HepG2 (cell line): ENCODE results near the gene GPR33.

Experiments
- CREB1 ChIP-seq, 2 experiments: fragments of 450-650 bp in 1 of 2; IDR thresholded peaks; 2 replicates each; pipeline ENCODE4 v1.6.1; 2016 to 2017; ENCODE audit warnings: control low read depth in 1 of 2, mild to moderate bottlenecking in 1 of 2, missing compliant biosample characterization in 1 of 2, missing genetic modification characterization in 1 of 2
- FOXO1 ChIP-seq: sonication (generic); formaldehyde crosslinking; IDR thresholded peaks from 2 replicates; pipeline ENCODE4 v1.4.0; 2020; ENCODE audit warnings: missing genetic modification reagents
- MAFK ChIP-seq, 2 experiments: IDR thresholded peaks in 1 of 2; conservative IDR thresholded peaks in 1 of 2; 2 replicates each; pipeline ENCODE4 v1.6.1; 2011; ENCODE audit warnings: improper control_type of control experiment in 2 of 2, low read length in 2 of 2
- MED13 ChIP-seq: sonication (generic); formaldehyde crosslinking; IDR thresholded peaks from 2 replicates; pipeline ENCODE4 v1.5.0; 2020; ENCODE audit warnings: missing genetic modification reagents
- NFIC ChIP-seq: IDR thresholded peaks from 2 replicates; pipeline ENCODE4 v1.6.1; 2012; ENCODE audit warnings: mild to moderate bottlenecking, low read length, inconsistent platforms
- RNF2 ChIP-seq: fragments of 450-650 bp; conservative IDR thresholded peaks from 2 replicates; pipeline ENCODE4 v1.6.1; 2016; ENCODE audit warnings: low read depth
- ZC3H13 ChIP-seq: sonication (generic); formaldehyde crosslinking; IDR thresholded peaks from 2 replicates; pipeline ENCODE4 v1.8.1; 2023; ENCODE audit warnings: mild to moderate bottlenecking, missing genetic modification reagents, moderate library complexity
- ZNF232 ChIP-seq: sonication (generic); formaldehyde crosslinking; IDR thresholded peaks from 2 replicates; pipeline ENCODE4 v1.4.0; 2020; ENCODE audit warnings: missing genetic modification reagents, borderline replicate concordance
- ZNF879 ChIP-seq: sonication (generic); formaldehyde crosslinking; IDR thresholded peaks from 2 replicates; pipeline ENCODE4 v1.8.1; 2023; ENCODE audit warnings: missing genetic modification reagents
- TF ChIP-seq, protein P1 (sequence below): sonication (generic); formaldehyde crosslinking; IDR thresholded peaks from 2 replicates; pipeline ENCODE4 v1.5.0; 2020; ENCODE audit warnings: mild to moderate bottlenecking, missing genetic modification reagents, moderate library complexity
- TF ChIP-seq, protein P2 (sequence below): sonication (generic); formaldehyde crosslinking; IDR thresholded peaks from 2 replicates; pipeline ENCODE4 v1.4.0; 2020; ENCODE audit warnings: missing genetic modification reagents, mild to moderate bottlenecking, borderline replicate concordance
- TF ChIP-seq, protein P3 (sequence below), 2 experiments: IDR thresholded peaks; 2 replicates each; pipeline ENCODE4 v1.6.1; 2011 to 2012; ENCODE audit warnings: low read length in 2 of 2, borderline replicate concordance in 1 of 2, low read depth in 1 of 2, mild to moderate bottlenecking in 1 of 2, moderate library complexity in 1 of 2

DNA sequence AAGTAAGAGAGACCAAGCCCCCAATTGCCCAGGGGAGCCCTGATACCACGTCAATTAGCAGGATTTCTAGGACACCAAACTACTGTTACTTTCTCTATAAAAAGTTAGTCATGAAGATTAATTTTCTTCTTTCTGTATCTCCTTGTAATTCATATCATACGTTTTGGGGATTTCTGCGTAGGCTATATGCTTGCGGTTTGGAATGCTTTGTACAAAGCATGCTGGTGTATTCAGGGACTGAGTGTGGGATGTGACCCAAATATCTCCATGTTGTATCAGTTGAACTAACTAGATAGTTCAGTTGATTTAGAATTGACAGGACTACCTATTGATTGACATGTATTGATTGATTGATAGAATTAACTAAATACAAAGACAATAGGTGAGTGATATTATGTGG is 7.7 kb downstream of the GPR33 start:
- TF ChIP-seq MED13 (no peak), RNF2 (no peak), FOXO1 (CRISPR knock-in tag) (no peak), ZNF879 (CRISPR knock-in tag) (no peak), ZNF232 (no peak), MAFK (conservative IDR thresholded peaks at IDR 0.05 in 1 of 2, IDR thresholded peaks at IDR 0.05 in 1 of 2; ENCODE audit: low read length in 2 of 2) (no peak), CREB1 (IDR thresholded peaks at IDR 0.05) (no peak), CREB1 (CRISPR knock-in tag; IDR thresholded peaks at IDR 0.05) (no peak), NFIC (no peak), ZC3H13 (CRISPR knock-in tag) (no peak)
- TF ChIP-seq, protein P1, sequence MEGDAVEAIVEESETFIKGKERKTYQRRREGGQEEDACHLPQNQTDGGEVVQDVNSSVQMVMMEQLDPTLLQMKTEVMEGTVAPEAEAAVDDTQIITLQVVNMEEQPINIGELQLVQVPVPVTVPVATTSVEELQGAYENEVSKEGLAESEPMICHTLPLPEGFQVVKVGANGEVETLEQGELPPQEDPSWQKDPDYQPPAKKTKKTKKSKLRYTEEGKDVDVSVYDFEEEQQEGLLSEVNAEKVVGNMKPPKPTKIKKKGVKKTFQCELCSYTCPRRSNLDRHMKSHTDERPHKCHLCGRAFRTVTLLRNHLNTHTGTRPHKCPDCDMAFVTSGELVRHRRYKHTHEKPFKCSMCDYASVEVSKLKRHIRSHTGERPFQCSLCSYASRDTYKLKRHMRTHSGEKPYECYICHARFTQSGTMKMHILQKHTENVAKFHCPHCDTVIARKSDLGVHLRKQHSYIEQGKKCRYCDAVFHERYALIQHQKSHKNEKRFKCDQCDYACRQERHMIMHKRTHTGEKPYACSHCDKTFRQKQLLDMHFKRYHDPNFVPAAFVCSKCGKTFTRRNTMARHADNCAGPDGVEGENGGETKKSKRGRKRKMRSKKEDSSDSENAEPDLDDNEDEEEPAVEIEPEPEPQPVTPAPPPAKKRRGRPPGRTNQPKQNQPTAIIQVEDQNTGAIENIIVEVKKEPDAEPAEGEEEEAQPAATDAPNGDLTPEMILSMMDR, result no peak
- TF ChIP-seq, protein P2, sequence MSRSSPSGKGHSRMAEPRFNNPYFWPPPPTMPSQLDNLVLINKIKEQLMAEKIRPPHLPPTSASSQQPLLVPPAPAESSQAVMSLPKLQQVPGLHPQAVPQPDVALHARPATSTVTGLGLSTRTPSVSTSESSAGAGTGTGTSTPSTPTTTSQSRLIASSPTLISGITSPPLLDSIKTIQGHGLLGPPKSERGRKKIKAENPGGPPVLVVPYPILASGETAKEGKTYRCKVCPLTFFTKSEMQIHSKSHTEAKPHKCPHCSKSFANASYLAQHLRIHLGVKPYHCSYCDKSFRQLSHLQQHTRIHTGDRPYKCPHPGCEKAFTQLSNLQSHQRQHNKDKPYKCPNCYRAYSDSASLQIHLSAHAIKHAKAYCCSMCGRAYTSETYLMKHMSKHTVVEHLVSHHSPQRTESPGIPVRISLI (CRISPR knock-in tag), result no peak
- TF ChIP-seq, protein P3, sequence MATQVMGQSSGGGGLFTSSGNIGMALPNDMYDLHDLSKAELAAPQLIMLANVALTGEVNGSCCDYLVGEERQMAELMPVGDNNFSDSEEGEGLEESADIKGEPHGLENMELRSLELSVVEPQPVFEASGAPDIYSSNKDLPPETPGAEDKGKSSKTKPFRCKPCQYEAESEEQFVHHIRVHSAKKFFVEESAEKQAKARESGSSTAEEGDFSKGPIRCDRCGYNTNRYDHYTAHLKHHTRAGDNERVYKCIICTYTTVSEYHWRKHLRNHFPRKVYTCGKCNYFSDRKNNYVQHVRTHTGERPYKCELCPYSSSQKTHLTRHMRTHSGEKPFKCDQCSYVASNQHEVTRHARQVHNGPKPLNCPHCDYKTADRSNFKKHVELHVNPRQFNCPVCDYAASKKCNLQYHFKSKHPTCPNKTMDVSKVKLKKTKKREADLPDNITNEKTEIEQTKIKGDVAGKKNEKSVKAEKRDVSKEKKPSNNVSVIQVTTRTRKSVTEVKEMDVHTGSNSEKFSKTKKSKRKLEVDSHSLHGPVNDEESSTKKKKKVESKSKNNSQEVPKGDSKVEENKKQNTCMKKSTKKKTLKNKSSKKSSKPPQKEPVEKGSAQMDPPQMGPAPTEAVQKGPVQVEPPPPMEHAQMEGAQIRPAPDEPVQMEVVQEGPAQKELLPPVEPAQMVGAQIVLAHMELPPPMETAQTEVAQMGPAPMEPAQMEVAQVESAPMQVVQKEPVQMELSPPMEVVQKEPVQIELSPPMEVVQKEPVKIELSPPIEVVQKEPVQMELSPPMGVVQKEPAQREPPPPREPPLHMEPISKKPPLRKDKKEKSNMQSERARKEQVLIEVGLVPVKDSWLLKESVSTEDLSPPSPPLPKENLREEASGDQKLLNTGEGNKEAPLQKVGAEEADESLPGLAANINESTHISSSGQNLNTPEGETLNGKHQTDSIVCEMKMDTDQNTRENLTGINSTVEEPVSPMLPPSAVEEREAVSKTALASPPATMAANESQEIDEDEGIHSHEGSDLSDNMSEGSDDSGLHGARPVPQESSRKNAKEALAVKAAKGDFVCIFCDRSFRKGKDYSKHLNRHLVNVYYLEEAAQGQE (IDR thresholded peaks at IDR 0.05; ENCODE audit: borderline replicate concordance in 1 of 2, low read depth in 1 of 2, low read length in 2 of 2), result no peak
